OCI-LY7 (cell line): ENCODE measurements around the gene PITPNC1. TPM values are rescaled to one million over a fixed set of nuclear protein-coding genes. Genes with fewer than 3 reads are reported as not detected.

ENCODE experiments used
- BruUV-seq: library from RNA; stranded (reverse); fragments of 400-500 nt; replicated peaks from 2 replicates; lab custom pipeline; 2021; lab: Mats Ljungman, UMichigan
- CTCF ChIA-PET: fragments of 300-600 bp; sonication (Branson Sonifier 250); formaldehyde crosslinking; loops from one replicate; lab custom pipeline; 2022; ENCODE audit warnings: antibody characterized with exemption; ENCODE audit not compliant: unreplicated experiment; lab: Charles Lee
- POLR2A ChIA-PET: fragments of 300-600 bp; sonication (Branson Sonifier 250); formaldehyde crosslinking; loops from one replicate; lab custom pipeline; 2022; ENCODE audit warnings: antibody characterized with exemption; lab: Charles Lee
- DNase-seq: peaks from one replicate; pipeline ENCODE4 v3.0.0-alpha.2; 2015; ENCODE audit warnings: low spot score
- H2AFZ ChIP-seq: fragments of 200-600 bp; sonication (generic), shearing (Covaris generic); 2 replicates; pipeline ENCODE4 v1.6.1; 2014; ENCODE audit warnings: mild to moderate bottlenecking, antibody characterized with exemption, low read length, moderate library complexity
- H3K27ac ChIP-seq: fragments of 200-600 bp; sonication (generic); 2 replicates; pipeline ENCODE4 v1.5.1; 2014; ENCODE audit warnings: mixed run types, low read depth, mild to moderate bottlenecking, moderate library complexity, low read length, inconsistent platforms; ENCODE audit not compliant: poor library complexity, severe bottlenecking
- H3K36me3 ChIP-seq: fragments of 200-600 bp; sonication (generic); 2 replicates; pipeline ENCODE4 v1.6.1; 2014; ENCODE audit warnings: mild to moderate bottlenecking, antibody characterized with exemption, low read length, moderate library complexity, mixed read lengths; ENCODE audit not compliant: insufficient read depth
- H3K4me1 ChIP-seq: fragments of 200-600 bp; sonication (generic); 2 replicates; pipeline ENCODE4 v1.5.1; 2014; ENCODE audit warnings: mild to moderate bottlenecking, low read length; ENCODE audit not compliant: insufficient read depth, poor library complexity, severe bottlenecking
- H3K4me2 ChIP-seq: fragments of 200-600 bp; sonication (generic); 2 replicates; pipeline ENCODE4 v1.6.1; 2014; ENCODE audit warnings: mild to moderate bottlenecking, low read length
- H3K4me3 ChIP-seq: fragments of 200-600 bp; sonication (generic); 2 replicates; pipeline ENCODE4 v1.5.1; 2014; ENCODE audit warnings: mild to moderate bottlenecking, low read depth, low read length; ENCODE audit not compliant: poor library complexity, severe bottlenecking
- H3K79me2 ChIP-seq: fragments of 200-600 bp; sonication (generic); 2 replicates; pipeline ENCODE4 v1.6.1; 2016; ENCODE audit warnings: low read depth, mild to moderate bottlenecking, low read length, moderate library complexity, mixed read lengths; ENCODE audit not compliant: insufficient read depth
- H3K9me2 ChIP-seq: fragments of 200-600 bp; sonication (generic); 2 replicates; pipeline ENCODE4 v1.6.1; 2016; ENCODE audit warnings: mild to moderate bottlenecking, low read length, mixed read lengths; ENCODE audit not compliant: insufficient read depth
- H3K9me3 ChIP-seq: fragments of 200-600 bp; sonication (generic); 2 replicates; pipeline ENCODE4 v1.6.1; 2014; ENCODE audit warnings: mild to moderate bottlenecking, mixed run types, low read length, mixed read lengths
- H4K20me1 ChIP-seq: fragments of 200-600 bp; sonication (generic); 2 replicates; pipeline ENCODE4 v1.6.1; 2014; ENCODE audit warnings: mild to moderate bottlenecking, antibody characterized with exemption, low read length, moderate library complexity, mixed read lengths; ENCODE audit not compliant: insufficient read depth
- CTCF ChIP-seq: fragments of 200-600 bp; sonication (generic); conservative IDR thresholded peaks from 2 replicates; pipeline ENCODE4 v1.5.1; 2014; ENCODE audit warnings: mild to moderate bottlenecking, antibody characterized with exemption, low read length, moderate library complexity, mixed read lengths
- EZH2phosphoT487 ChIP-seq: fragments of 200-600 bp; sonication (generic); IDR thresholded peaks from 2 replicates; pipeline ENCODE4 v1.6.1; 2018; ENCODE audit warnings: low read depth, borderline replicate concordance, mild to moderate bottlenecking, mixed run types, antibody characterized with exemption, low read length, moderate library complexity, mixed read lengths
- intact Hi-C: fragments of 100-400 bp; cut with micrococcal nuclease; formaldehyde crosslinking; loops from one replicate; pipeline ENCODE4 v1.10.0; 2022; ENCODE audit not compliant: unreplicated experiment
- total RNA-seq, 2 experiments: library from RNA; depleted of rRNA in 1 of 2; stranded (reverse); fragments of >200 nt in 1 of 2; shearing (Covaris generic) in 1 of 2; gene quantifications; 2 replicates each; pipeline ENCODE4 v1.2.3, GENCODE V29; 2014 to 2022

PITPNC1 gene
- total RNA-seq, 2 experiments from 2014 or later = 14.3 to 21.1 TPM

- ChIA-PET POLR2A (interaction anchor here (0.5 kb wide), 1 partner anchor 540 kb away, joined by 4 read pairs; no protein-coding TSS in a partner anchor), CTCF (no interaction called here)
- Histone ChIP-seq H3K4me1 (no peaks in the 10 kb centered on the region), H3K36me3 (no peaks in the 10 kb centered on the region), H2AFZ (no peak overlapping the region), H3K79me2 (no peaks in the 10 kb centered on the region), H3K9me3 (no peaks in the 10 kb centered on the region), H4K20me1 (no peaks in the 10 kb centered on the region; the same call in 1 of the 2 replicates), H3K27ac (no peak overlapping the region), H3K9me2 (no peaks in the 10 kb centered on the region), H3K4me2 (no peak overlapping the region), H3K4me3 (no peak overlapping the region)
- TF ChIP-seq EZH2phosphoT487 (no peak), CTCF (no peak)
- intact Hi-C loops = no loop called here
- DNase-seq = no peak
- no TSS peak for BruUV-seq
Measured at GRCh38 chr17:67491681-67492024, 114.6 kb downstream of the PITPNC1 start.

- Histone ChIP-seq H3K4me3 (no peak overlapping the region), H3K36me3 (no peaks in the 10 kb centered on the region), H3K4me1 (no peaks in the 10 kb centered on the region), H3K4me2 (no peak overlapping the region), H3K27ac (no peak overlapping the region), H4K20me1 (no peaks in the 10 kb centered on the region; the same call in 1 of the 2 replicates), H2AFZ (no peak overlapping the region), H3K9me2 (no peaks in the 10 kb centered on the region), H3K79me2 (no peaks in the 10 kb centered on the region), H3K9me3 (no peaks in the 10 kb centered on the region)
- intact Hi-C loops = no loop called here
- ChIA-PET POLR2A (no interaction called here), CTCF (no interaction called here)
- no peak for DNase-seq
- no peak for TF ChIP-seq CTCF
- no peak for TF ChIP-seq EZH2phosphoT487
- BruUV-seq = no TSS peak
Measured at GRCh38 chr17:67492251-67492740, 115.2 kb downstream of the PITPNC1 start.

GRCh38 chr17:67492824-67493517 is 115.9 kb downstream of the PITPNC1 start:
- no peaks in the 10 kb centered on the region for H3K9me3 ChIP-seq
- no peaks in the 10 kb centered on the region for H3K36me3 ChIP-seq
- no peak overlapping the region for H3K4me3 ChIP-seq
- no peaks in the 10 kb centered on the region for H3K9me2 ChIP-seq
- H3K4me2 ChIP-seq = no peak overlapping the region
- H3K4me1 ChIP-seq = no peaks in the 10 kb centered on the region
- no TSS peak for BruUV-seq
- intact Hi-C loops = no loop called here
- POLR2A ChIA-PET = interaction anchor here (1.1 kb wide), 1 partner anchor 9 kb away, joined by 4 read pairs; no protein-coding TSS in a partner anchor
- H3K27ac ChIP-seq = no peak overlapping the region
- no peaks in the 10 kb centered on the region; the same call in 1 of the 2 replicates for H4K20me1 ChIP-seq
- no peaks in the 10 kb centered on the region for H3K79me2 ChIP-seq
- CTCF ChIA-PET = no interaction called here
- H2AFZ ChIP-seq = no peak overlapping the region
- TF ChIP-seq EZH2phosphoT487 = no peak
- DNase-seq = no peak
